ENCODE data around the gene METTL8.
"Not testable (repeated sequence)": the region's sequence is repeated elsewhere in the genome, so short reads cannot be mapped to it uniquely, and the experiment has no call there.

The METTL8 gene

GRCh38 chr2:171420728-171421563, 12.8 kb downstream of the METTL8 start:
- no peak overlapping the region for H3K27ac ChIP-seq
- TF ChIP-seq ZFX (IDR thresholded peaks at IDR 0.05; ENCODE audit: borderline replicate concordance) (no peak), CTCF (IDR thresholded peaks at IDR 0.05) (no peak)

GRCh38 chr2:171419333-171419732, 14.5 kb downstream of the METTL8 start:
- H3K27ac ChIP-seq: no peak overlapping the region
- no peak for TF ChIP-seq CTCF (IDR thresholded peaks at IDR 0.05)

GRCh38 chr2:171416009-171416926, 17.5 kb downstream of the METTL8 start:
- H3K27ac ChIP-seq: peak overlapping the region; percentile 23; the same call in 1 of the 2 replicates
- TF ChIP-seq ZFX (IDR thresholded peaks at IDR 0.05; ENCODE audit: borderline replicate concordance) (no peak), CTCF (IDR thresholded peaks at IDR 0.05) (peak; percentile 76)

GRCh38 chr2:171414645-171415044, 19.1 kb downstream of the METTL8 start:
- H3K27ac ChIP-seq: not testable (repeated sequence)

GRCh38 chr2:171412571-171413175, 21.1 kb downstream of the METTL8 start:
- no peak overlapping the region for H3K27ac ChIP-seq
- TF ChIP-seq ZFX (IDR thresholded peaks at IDR 0.05; ENCODE audit: borderline replicate concordance) (no peak), CTCF (IDR thresholded peaks at IDR 0.05) (no peak)

- TF ChIP-seq ZFX (IDR thresholded peaks at IDR 0.05; ENCODE audit: borderline replicate concordance): no peak
- no peak for TF ChIP-seq CTCF (IDR thresholded peaks at IDR 0.05)
- no peak overlapping the region for H3K27ac ChIP-seq
Measured at GRCh38 chr2:171411791-171412483, 21.9 kb downstream of the METTL8 start.

GRCh38 chr2:171411214-171411613, 22.6 kb downstream of the METTL8 start:
- H3K27ac ChIP-seq: no peak overlapping the region
- TF ChIP-seq ZFX (IDR thresholded peaks at IDR 0.05; ENCODE audit: borderline replicate concordance): no peak
- TF ChIP-seq CTCF (IDR thresholded peaks at IDR 0.05): no peak

Measured in 22Rv1 (cell line).